ENCODE measurements around the gene PTGER3.
"Not testable (repeated sequence)": the region's sequence is repeated elsewhere in the genome, so short reads cannot be mapped to it uniquely, and the experiment has no call there.

The PTGER3 gene

DNA sequence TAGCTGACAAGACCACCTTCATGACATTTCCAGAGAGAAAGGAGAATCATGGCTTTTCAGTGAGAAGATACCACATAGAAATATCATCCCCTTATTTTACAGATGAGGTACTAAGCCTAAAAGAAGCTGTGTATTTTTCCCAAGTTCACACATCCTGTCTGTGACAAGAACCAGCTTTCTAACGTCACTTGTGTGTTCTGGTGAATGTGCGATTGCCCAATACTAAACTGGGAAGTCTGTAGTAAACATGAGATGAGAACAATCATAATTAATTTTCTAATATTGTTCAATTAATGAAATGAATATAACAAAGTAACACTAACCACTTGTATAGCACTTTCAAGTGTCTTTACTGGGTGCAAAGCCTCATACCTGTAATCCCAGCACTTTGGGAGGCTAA, 46.0 kb downstream of the PTGER3 start:
- no peak for DNase-seq

DNA sequence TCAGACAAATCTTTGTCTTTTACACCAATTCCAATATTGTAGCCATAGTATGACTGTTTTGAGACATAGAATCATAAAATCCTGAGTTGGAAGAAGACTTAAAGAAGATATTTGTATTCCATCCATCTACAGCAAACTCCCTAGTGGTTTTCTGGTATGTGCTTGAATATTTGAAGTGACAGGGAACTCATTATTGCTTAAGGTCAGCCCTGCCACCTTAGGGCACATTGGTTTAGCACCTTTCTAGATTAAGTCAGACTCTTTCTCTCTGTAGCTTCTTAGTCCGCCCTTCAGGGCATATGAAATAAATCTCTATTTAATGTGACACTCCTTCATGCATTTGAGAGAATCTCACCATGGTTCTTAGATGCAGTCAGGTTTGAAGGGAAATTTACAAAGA, 49.8 kb downstream of the PTGER3 start:
- DNase-seq, result no peak

DNA sequence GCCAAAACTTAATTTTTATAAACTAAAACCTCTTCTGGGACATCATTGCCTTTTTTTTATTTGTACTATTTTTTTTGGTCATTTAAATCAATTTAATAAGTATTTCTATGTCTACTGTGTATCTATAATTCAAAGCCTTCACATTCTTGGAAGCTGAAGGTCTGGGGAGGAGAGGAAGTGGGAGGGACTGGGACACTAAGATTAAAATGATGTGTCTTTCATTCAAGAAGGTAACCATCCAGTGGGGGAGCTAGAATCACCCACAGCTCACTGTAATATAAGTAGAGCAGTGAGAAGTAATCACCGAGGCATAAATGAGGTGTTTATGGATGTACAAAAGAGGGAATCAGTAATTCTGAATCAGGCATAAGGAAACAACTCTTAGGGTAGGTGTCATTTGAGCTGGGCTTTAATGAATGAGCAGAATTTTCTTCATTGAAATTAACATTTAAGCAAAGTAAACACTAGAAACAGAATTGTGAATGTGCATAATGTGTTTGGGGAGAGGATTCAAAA, 52.8 kb downstream of the PTGER3 start:
- DNase-seq, result no peak

DNA sequence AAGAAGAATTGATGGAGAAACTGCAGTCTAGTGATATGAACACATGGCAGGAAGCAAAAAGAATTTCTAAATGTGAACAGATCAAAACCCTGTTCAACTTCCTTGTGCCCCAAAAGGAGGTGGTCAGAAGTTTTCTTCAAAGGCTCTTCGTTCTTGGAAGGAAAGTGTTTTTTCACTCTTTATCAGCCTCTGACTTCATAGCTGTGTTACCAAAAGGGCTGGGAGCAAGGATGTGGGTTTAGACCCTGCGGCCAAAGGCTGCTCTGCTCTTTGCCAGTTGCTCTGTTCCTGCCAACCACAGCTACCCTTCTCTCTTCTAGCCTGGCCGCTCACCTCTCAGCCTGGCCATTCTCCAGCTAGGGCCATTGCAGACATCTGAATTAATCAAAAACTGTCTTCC, 53.8 kb downstream of the PTGER3 start:
- no peak for DNase-seq

DNA sequence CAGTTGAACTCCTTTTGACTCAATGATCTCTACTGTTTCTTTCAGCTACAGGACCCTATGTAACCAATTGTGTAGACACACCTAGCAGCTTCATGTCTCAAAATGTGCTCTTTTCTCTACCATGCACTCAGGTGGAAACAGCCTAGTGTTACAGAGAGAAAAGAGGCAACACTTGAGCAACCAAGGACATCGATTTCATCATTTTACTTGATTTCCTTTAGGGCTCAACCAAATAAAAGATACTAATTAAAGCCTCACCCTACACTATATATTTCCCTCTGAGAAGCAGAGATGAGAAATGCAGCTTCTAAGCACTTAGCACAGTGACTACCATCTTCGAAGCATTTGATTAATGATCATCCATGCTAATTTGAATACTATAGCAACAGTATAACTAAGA, 55.1 kb downstream of the PTGER3 start:
- no peak for DNase-seq

DNA sequence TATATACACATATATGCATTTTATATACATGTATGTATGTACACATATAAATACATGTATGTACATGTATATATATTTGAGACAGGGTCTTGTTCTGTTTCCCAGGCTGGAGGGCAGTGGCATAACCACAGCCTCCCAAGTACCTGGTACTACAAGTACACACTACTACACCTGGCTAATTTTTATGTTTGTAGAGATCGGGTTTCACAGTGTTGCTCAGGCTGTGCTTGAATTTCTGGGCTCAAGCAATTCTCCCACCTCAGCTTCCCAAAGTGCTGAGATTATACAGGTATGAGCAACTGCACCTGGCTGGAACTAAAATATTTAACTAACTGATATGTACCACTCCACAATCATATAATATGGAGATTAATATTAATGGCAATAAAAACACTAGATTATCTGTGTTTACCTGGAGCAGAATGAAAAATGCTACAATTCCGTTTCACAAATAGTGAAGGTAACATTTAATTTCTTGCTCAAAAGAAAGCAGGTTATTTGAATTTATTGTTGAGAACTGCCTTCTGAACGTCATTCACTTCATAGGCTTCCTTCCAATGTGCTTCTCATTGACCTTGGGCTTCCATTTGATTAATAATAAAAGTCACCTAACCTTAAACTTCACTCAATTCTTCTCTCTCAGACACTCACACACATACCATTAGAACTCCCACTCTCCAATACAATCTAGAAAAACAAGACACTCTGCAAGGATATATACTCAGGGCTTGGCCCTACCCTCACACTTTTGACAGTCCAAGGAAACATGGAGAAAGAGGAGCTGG, 57.0 kb downstream of the PTGER3 start:
- DNase-seq, result no peak

DNA sequence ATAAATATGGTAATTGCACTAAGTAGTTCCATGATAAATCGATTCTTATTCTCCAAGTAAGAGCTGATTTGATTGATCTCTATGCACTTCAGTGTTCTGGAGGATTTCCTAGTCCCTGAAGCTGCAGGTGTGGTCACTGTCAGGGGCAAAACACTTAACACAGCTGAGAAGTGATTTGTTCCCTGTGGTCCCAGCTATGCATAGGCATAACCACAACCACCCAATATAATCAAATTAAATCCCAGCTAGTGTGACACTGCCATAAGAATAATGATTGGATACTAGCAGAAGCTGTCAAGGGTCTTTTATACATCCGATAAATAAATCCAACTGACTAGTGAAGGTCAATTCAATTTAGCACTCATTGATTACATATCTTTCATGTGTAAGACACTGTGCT, 60.1 kb downstream of the PTGER3 start:
- no peak for DNase-seq

DNA sequence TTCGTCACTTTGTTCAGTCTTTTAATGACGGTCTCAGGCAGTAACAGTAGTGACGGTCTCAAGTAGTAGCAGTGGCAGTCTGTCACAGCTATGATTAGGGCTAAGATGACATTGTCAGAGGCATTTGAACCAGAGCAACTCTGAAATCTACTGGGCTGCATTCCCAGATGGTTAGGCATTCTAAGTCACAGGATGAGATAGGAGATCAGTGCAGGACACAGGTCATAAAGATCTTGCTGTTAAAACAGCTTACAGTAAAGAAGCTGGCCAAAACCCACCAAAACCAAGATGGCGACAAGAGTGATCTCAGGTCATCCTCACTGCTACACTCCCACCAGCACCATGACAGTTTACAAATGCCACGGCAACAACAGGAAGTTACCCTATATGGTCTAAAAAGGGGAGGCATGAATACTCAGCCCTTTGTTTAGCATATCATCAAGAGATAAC, 61.8 kb downstream of the PTGER3 start:
- not testable (repeated sequence) for DNase-seq

DNA sequence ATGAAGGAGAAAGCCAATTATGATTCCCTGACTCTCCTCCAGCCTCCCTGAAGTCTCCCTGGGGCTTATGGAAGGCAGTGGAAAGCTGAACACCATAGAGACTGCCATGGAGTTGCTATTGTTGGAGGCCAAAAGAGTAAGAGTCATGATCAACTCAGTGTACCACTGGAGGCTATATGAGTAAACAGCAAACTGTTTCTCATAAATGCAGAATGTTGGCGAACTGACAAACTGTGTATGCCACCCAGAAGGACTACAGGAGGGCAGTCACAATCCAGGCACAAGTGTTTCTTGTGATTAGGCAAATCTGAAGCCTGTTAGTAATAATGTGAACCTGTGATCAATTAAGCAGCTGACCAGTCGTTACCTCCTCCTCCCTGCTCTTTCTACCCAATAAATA, 62.3 kb downstream of the PTGER3 start:
- not testable (repeated sequence) for DNase-seq

DNA sequence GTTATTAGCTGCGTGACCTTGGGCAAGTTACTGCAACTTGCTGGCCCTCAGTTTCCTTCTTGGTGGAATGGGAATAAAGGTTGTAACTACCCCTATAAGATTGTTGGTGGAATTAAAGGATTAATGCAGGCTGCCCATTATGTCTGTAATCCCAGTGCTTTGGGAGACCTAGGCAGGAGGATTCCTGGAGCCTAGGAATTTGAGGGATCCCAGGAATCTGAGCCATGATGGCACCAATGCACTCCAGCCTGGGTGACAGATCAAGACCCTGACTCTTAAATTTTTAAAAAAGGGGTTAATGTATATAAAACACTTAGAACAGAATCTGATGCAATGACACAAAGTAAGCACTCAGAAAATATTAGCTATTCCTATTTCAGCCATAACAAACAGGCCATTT, 67.3 kb downstream of the PTGER3 start:
- no peak for DNase-seq

DNA sequence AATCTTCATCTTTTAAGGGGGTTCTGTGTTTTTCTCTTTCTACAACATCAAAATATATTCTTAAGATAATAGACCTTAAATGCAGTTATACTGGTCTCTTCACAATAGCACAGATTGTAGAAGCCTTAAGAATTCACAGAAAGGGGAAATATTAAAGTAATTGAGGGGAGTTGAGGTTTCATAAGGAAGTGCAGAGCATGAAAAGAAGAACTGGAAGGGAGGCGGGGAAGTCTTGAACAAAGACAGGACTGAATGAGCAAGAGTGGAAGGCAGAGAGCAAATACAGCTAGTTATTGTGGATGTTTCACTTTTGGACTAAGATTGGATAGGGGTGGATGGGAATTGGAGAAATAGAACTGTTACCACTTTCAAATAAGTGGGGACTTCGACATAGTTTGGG, 67.7 kb downstream of the PTGER3 start:
- DNase-seq, result no peak

DNA sequence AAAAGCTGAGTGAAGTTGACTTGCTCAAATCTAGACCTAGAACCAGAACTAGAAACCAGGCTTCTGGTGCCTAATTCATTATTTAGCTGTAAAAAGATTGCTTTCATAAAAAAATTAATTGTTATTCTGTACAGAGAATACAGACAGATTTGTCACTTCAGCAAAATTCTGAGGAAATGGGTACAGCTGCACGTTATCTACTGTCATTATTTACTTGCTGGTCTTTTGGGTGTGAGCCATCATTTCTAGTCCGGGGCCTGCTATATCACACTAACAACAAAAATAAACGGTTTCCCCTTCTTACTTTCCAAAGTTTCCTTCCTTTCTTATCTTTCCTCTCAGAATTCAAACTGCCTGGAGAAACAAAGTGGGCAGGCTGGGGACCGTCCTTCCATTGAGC, 68.3 kb downstream of the PTGER3 start:
- DNase-seq, result no peak

DNA sequence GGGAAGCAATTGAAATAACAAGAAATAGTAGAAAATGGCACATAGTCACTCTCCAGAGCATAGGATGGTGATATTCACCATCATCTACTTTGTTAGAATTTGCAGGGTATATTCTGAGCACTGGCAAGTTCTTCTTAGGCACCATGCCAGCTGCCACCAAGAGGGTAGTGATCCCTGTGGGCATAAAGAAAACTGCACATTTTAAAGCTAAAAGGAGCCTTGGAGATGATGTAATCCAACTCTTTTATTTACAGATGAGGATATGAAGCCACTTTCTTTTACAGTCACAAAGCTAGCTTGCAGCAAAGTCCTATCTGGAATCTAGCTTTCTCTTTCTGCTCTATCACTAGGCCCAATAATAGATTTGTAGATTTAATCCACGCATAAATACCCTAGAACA, 69.0 kb downstream of the PTGER3 start:
- no peak for DNase-seq

DNA sequence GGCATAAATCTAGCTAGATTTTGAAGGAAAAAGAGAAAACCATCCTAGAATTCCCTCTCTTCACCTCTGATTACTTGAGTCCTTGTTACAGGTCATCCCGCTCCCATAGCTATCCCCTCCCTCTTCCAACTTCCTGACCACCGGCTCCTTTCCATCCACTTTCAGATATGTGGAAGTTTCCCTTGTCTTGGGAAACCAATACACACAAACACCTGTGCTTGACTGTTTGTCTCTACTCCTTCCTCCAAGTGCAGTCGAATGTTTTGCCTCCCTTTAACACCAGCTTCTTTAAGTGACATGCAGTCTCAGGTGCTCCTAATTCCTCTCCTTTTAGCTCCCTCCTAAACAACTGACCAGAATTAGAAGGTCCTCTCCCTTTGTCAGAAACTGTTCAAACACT, 70.0 kb downstream of the PTGER3 start:
- no peak for DNase-seq

DNA sequence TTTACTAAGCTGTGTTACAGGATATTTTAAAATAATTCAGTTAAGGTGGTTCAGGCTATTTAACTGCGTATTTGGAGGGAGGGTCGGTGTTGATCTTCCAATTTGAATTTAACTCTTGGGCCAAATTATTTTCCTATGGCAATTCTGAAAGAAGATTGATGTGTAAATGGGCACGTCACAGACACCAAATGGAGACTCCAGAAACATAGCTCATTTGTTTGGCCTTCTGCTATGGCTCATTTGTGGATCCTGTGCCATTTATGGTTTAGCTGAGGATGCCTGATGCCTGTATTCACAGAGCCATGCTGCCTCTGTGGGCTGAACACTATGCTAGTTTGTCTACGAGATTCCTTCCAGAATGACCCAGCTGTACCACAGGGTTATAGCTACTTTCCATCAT, 70.6 kb downstream of the PTGER3 start:
- DNase-seq, result no peak

DNA sequence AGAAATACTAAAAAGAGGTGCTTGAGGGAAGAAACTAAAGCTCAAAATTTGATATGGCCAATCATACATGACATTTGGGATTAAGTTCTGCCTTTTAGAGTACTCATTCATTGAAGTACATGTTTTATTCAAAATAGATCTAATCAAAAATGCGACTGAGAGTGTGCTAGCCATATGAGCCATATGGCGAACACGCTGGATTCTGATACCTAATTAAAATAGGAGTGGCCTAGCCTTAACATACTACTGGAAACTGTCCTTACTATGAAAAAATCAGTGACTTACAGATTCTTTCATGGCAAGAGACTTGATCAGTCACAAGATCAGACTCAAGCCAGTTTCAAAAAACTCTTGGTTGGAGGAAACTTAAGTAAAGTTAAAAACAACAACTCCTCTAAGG, 73.9 kb downstream of the PTGER3 start:
- no peak for DNase-seq

DNA sequence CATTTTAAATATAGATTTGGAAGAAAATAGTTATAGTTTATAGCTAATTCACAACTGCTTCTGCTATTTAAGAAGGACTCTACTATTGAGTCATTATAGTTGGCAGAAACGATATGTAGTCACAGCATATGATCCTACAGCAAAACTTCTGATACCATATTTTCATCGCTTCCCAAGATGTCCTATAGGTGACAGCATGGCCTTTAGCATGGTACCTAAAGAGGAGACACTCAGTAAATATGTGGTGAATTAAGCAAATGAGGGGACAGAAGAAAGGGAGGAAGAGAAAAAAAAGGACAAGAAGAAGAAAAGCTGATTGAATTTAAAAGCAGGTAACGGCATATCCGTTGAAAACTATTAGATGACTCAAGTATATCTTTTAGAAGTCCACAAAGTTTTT, 77.2 kb downstream of the PTGER3 start:
- DNase-seq, result no peak

DNA sequence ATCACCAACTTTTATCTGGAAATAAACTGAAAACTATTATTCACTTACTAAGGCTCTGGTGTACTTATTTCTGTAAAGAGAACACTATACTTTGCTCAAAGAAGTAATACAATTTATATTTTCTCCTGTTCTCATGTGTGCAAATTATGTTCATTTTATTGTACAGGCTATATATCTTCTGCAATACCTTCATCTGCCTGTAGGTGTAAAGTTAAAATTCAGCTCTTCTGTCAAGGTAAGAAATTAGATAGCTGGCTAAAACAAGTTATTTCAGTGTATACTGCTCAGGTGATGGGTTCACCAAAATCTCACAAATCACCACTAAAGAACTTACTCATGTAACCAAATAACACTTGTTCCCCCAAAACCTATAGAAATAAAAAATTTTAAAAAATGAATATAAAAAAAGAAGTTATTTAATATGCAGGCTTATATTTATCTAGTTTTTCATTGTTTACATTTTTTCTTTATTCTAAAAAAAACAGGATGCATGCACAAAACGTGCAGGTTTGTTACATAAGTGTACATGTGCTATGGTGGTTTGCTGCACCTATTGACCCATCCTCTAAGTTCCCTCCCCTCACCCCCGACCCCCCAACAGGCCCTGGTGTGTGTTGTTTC, 81.5 kb downstream of the PTGER3 start:
- no peak for DNase-seq

DNA sequence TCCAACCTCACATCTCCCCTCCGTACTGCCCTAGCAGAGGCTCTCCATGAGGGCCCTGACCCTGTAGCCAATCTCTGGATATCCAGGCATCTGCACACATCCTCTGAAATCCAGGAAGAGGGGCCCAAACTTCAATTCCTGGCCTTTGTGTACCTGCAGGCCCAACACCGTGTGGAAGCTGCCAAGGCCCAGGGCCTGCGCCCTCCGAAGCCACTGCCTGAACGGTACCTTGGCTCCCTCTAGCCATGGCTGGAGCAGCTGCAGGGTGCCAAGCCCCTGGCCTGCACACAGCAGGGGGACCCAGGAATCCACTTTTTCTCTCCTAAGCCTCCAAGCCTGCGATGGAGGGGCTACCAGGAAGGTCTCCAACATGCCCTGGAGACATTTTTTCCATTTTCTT, 84.2 kb downstream of the PTGER3 start:
- no peak for DNase-seq

DNA sequence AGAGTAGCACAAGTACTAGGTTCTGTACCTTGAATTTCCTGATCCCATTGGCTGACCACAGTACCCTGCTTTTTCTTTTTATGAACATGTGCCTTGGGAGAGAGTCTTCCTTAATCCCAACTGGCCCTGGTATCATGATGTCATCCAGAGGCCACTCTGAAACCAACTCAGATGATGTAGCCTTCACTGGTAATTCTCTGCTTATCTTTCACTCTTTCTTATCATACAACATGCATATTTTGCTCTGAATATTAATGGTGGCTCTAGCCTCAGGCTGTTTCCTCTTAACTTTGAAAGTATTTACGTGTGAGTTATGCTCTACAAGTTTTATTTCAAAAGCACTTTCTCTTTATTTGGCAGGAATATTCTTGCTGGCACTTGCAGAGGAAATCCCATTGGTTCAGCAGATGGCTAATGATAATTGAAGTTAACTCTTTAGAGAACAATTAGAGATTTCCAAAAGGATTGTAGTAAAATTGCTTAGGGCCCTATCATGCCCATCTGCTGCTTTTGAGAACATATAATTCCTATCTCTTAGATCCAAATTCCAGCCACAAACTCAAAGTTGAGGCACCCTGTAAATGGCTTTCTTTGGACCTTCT, 86.1 kb downstream of the PTGER3 start:
- no peak for DNase-seq

DNA sequence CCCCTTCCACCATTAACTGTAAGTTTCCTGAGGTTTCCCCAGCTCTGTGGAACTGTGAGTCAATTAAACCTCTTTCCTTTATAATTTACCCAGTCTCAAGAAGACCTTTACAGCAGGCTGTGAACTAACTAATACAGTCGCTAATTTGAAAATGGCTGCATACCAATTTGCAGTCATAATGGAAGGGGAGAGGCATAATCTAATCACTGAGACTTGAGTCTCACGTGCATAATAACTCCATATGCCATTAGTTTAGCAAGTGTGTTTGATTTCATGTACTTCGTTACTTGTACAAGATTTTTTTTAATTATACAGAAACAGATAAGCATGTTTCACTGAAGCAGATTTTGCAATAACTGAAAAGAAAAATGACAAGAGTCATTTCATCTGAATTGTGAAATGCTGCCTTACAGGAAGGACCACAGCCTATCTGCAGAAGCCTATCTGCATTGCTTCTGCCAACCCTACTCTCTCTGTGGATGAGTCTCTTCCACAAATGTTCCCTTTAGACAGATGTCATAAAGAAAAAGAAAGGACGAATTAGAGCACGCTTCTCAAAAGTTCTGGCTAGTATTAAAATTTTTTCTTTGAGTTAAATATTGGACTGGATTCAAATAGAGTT, 99.1 kb downstream of the PTGER3 start:
- no peak for DNase-seq

DNA sequence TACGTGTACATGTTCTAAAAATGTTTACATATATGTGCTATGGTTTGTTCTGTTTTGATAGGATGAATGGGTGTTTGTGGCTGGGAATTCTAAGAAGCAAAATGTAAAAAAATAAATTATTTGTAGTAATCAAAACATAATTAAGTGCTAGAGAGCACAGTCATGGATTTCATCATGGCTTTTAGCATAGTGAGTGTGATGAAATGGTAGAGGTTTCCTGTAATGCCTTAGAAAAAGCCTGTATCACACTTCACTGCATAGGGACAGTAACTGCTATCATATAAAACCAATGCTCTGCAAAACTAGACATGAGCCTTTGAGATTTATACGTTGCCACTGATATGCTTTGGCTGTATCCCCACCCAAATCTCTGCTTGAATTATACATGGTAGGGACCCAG, 99.8 kb downstream of the PTGER3 start:
- DNase-seq, result no peak

DNA sequence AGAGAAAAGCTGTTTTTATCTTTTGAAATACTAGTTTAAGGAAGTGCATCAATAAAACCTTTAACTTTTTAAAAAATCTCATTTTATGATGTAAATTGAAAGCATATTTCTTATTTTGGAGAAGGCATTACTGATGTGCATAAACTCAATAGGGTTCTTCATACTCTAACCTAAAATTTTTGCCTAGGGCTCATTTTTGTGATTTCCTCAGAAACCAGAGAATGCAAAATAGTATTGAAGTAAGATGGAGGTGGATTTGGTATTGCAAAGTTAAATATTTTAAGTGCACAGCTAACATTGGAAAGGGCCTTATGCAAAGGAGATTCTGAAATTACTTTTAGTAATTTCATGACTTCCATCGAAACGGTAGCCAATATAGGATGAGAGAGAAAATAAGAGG, 101.9 kb downstream of the PTGER3 start:
- no peak for DNase-seq

DNA sequence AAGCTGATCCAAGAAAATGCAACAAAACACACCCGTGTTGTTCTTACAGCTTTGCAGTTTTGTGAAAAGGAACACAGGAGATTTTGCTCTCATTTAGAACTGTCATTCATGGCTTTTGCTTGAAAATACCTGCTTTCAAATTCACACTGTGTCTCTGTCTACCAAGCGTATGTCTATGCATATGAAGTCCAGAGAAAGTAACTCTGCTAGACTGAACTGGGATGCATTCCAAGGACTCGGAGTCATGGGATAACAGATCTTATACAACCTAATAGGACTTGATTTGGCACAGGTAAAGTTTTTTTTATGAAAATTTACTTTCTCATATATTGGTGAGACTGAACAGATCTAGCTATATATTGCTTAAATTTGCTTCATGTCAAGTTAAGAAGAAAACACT, 102.4 kb downstream of the PTGER3 start:
- no peak for DNase-seq

Measured in activated CD4-positive, alpha-beta T cell treated with anti-CD3 and anti-CD28 coated beads for 1 hour (primary cell).